Measurements from ENCODE around the gene NID1.
"Not testable (repeated sequence)": the region's sequence is repeated elsewhere in the genome, so short reads cannot be mapped to it uniquely, and the experiment has no call there.

Gene NID1

GRCh38 chr1:236011641-236012040, 53.2 kb downstream of the NID1 start:
- Histone ChIP-seq H3K27ac (no peak overlapping the region), H3K27me3 (replicated peaks) (no peaks in the 10 kb centered on the region), H3K36me3 (replicated peaks) (peaks cover 36% of the 10 kb centered on the region), H3K4me3 (ENCODE audit: low read depth, low read length) (no peak overlapping the region)
- TF ChIP-seq, protein P1, sequence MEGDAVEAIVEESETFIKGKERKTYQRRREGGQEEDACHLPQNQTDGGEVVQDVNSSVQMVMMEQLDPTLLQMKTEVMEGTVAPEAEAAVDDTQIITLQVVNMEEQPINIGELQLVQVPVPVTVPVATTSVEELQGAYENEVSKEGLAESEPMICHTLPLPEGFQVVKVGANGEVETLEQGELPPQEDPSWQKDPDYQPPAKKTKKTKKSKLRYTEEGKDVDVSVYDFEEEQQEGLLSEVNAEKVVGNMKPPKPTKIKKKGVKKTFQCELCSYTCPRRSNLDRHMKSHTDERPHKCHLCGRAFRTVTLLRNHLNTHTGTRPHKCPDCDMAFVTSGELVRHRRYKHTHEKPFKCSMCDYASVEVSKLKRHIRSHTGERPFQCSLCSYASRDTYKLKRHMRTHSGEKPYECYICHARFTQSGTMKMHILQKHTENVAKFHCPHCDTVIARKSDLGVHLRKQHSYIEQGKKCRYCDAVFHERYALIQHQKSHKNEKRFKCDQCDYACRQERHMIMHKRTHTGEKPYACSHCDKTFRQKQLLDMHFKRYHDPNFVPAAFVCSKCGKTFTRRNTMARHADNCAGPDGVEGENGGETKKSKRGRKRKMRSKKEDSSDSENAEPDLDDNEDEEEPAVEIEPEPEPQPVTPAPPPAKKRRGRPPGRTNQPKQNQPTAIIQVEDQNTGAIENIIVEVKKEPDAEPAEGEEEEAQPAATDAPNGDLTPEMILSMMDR (IDR thresholded peaks at IDR 0.05; ENCODE audit: low read depth, low read length, missing control alignments), result no peak
- DNase-seq, result no peak
- in situ Hi-C loops (cut with HindIII; ENCODE audit: low pct_ligation_motif_present, low sequenced_read_pairs), result no loop called here

GRCh38 chr1:236010443-236010842, 54.4 kb downstream of the NID1 start:
- no peak for DNase-seq
- H3K27me3 ChIP-seq (replicated peaks), result no peaks in the 10 kb centered on the region
- H3K27ac ChIP-seq, result peak overlapping the region; percentile 93
- in situ Hi-C loops (cut with HindIII; ENCODE audit: low pct_ligation_motif_present, low sequenced_read_pairs), result no loop called here
- no peak overlapping the region for H3K4me3 ChIP-seq (ENCODE audit: low read depth, low read length)
- peaks cover 36% of the 10 kb centered on the region for H3K36me3 ChIP-seq (replicated peaks)
- TF ChIP-seq, protein P1 (IDR thresholded peaks at IDR 0.05; ENCODE audit: low read depth, low read length, missing control alignments), result no peak

GRCh38 chr1:236009857-236010256, 55.0 kb downstream of the NID1 start:
- H3K27ac ChIP-seq, result peak overlapping the region; percentile 93
- H3K4me3 ChIP-seq (ENCODE audit: low read depth, low read length), result no peak overlapping the region
- peak; percentile 69 for DNase-seq
- H3K36me3 ChIP-seq (replicated peaks), result peaks cover 32% of the 10 kb centered on the region
- TF ChIP-seq, protein P1 (IDR thresholded peaks at IDR 0.05; ENCODE audit: low read depth, low read length, missing control alignments), result no peak
- in situ Hi-C loops (cut with HindIII; ENCODE audit: low pct_ligation_motif_present, low sequenced_read_pairs), result no loop called here
- H3K27me3 ChIP-seq (replicated peaks), result no peaks in the 10 kb centered on the region

- peak overlapping the region; percentile 93 for H3K27ac ChIP-seq
- TF ChIP-seq, protein P1 (IDR thresholded peaks at IDR 0.05; ENCODE audit: low read depth, low read length, missing control alignments), result no peak
- no peak overlapping the region for H3K4me3 ChIP-seq (ENCODE audit: low read depth, low read length)
- no peak for DNase-seq
- H3K27me3 ChIP-seq (replicated peaks), result no peaks in the 10 kb centered on the region
- H3K36me3 ChIP-seq (replicated peaks), result peaks cover 26% of the 10 kb centered on the region
- in situ Hi-C loops (cut with HindIII; ENCODE audit: low pct_ligation_motif_present, low sequenced_read_pairs), result no loop called here
These were observed 55.7 kb downstream of the NID1 start for GRCh38 chr1:236009191-236009590.

DNA sequence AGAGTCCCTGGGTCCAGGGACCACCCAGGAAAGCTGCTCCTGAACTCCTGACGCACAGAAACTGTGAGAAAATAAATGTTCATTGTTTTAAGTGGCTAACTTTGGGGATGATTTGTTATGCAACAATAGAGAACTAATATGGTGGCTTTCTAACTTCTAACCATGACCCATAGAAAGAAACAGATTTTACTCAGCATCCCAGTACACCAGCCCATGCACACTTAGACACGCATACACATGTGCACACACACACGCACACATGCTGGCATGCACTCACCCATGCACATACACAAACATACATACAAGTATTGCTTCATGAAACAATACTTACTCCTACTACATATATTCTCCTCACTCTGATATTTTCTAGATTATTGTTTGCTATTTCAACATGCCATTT, 57.1 kb downstream of the NID1 start:
- Histone ChIP-seq H3K27me3 (replicated peaks) (no peaks in the 10 kb centered on the region), H3K27ac (no peak overlapping the region), H3K4me3 (ENCODE audit: low read depth, low read length) (no peak overlapping the region), H3K36me3 (replicated peaks) (peaks cover 14% of the 10 kb centered on the region)
- TF ChIP-seq, protein P1 (IDR thresholded peaks at IDR 0.05; ENCODE audit: low read depth, low read length, missing control alignments), result no peak
- in situ Hi-C loops (cut with HindIII; ENCODE audit: low pct_ligation_motif_present, low sequenced_read_pairs), result no loop called here
- DNase-seq, result no peak

DNA sequence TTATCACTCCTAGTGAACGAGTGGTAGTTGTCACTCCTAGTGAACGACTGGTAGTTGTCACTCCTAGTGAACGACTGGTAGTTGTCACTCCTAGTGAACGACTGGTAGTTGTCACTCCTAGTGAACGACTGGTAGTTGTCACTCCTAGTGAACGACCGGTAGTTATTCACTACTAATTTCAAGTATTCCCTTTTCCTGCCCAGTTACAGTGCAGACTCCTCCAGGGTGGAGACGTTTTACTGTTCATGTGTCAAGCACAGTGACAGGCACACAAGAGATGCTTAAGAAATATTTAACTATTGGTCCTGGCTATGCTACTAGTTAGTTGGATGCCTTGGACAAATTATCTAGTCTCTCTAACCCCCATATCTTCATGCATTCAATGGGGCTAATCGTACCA, 61.8 kb downstream of the NID1 start:
- H3K27ac ChIP-seq; H3K36me3 ChIP-seq (replicated peaks); H3K27me3 ChIP-seq (replicated peaks); DNase-seq; H3K4me3 ChIP-seq (ENCODE audit: low read depth, low read length); in situ Hi-C loops (cut with HindIII; ENCODE audit: low pct_ligation_motif_present, low sequenced_read_pairs): not testable (repeated sequence)

All from brain microvascular endothelial cell (primary cell).